SK-N-SH (cell line): Measurements from ENCODE around the gene IDH2. TPM values are rescaled to one million over a fixed set of nuclear protein-coding genes. Genes with fewer than 3 reads are reported as not detected.

ENCODE experiments used
- CTCF ChIA-PET: fragments of 300-600, 350-600 bp; formaldehyde crosslinking; extraction: SDS; loops from one replicate; lab custom pipeline; 2021; lab: Yijun Ruan, JAX
- POLR2A ChIA-PET: fragments of 350-600 bp; sonication (Branson Sonifier 250); formaldehyde crosslinking; extraction: SDS; loops from one replicate; lab custom pipeline; 2020; ENCODE audit warnings: antibody characterized with exemption, inconsistent platforms; lab: Yijun Ruan, JAX
- DNase-seq: peaks from one replicate; pipeline ENCODE4 v3.0.0; 2012
- H2AFZ ChIP-seq: fragments of 200-600 bp; sonication (generic); 2 replicates; pipeline ENCODE4 v1.8.1; 2016; ENCODE audit warnings: antibody characterized with exemption, mild to moderate bottlenecking, low read depth
- H3F3A ChIP-seq: fragments of 200-600 bp; sonication (generic); replicated peaks from 2 replicates; pipeline ENCODE3; 2016; ENCODE audit warnings: antibody characterized with exemption, mild to moderate bottlenecking; ENCODE audit not compliant: insufficient read depth
- H3K27ac ChIP-seq, 2 experiments: fragments of 200-500 bp in 1 of 2; fragments of 200-600 bp in 1 of 2; sonication (Bioruptor generic) in 1 of 2; sonication (generic), shearing (Covaris generic) in 1 of 2; 2 replicates each; pipeline versions ENCODE4 v1.5.1 to v1.6.1; 2014 to 2016; ENCODE audit warnings: low read depth in 2 of 2, inconsistent platforms in 1 of 2, low read length in 1 of 2, mild to moderate bottlenecking in 1 of 2, mixed read lengths in 1 of 2
- H3K27me3 ChIP-seq: fragments of 200-600 bp; sonication (generic), shearing (Covaris generic); 2 replicates; pipeline ENCODE4 v1.6.1; 2016; ENCODE audit warnings: mixed run types; ENCODE audit not compliant: insufficient read depth
- H3K36me3 ChIP-seq, 2 experiments: fragments of 200-500 bp in 1 of 2; fragments of 200-600 bp in 1 of 2; sonication (Bioruptor generic) in 1 of 2; sonication (generic) in 1 of 2; replicated peaks in 1 of 2; 2 replicates each; pipeline versions ENCODE3 to v1.5.1; 2014 to 2016; ENCODE audit warnings: low read length in 1 of 2, mild to moderate bottlenecking in 1 of 2; ENCODE audit not compliant: insufficient read depth in 2 of 2, control insufficient read depth in 1 of 2
- H3K4me1 ChIP-seq, 2 experiments: fragments of 200-500 bp in 1 of 2; fragments of 200-600 bp in 1 of 2; sonication (Bioruptor generic) in 1 of 2; sonication (generic), shearing (Covaris generic) in 1 of 2; 2 replicates each; pipeline versions ENCODE4 v1.5.1 to v1.6.1; 2014 to 2016; ENCODE audit warnings: low read depth in 1 of 2, low read length in 1 of 2, mixed run types in 1 of 2; ENCODE audit not compliant: insufficient read depth in 2 of 2, control insufficient read depth in 1 of 2
- H3K4me2 ChIP-seq: fragments of 200-600 bp; sonication (generic), shearing (Covaris generic); 2 replicates; pipeline ENCODE4 v1.6.1; 2017; ENCODE audit warnings: mixed run types
- H3K4me3 ChIP-seq, 2 experiments: fragments of 200-500 bp in 1 of 2; fragments of 200-600 bp in 1 of 2; sonication (Bioruptor generic) in 1 of 2; sonication (generic), shearing (Covaris generic) in 1 of 2; 2 replicates each; pipeline versions ENCODE4 v1.5.1 to v1.8.1; 2014 to 2016; ENCODE audit warnings: low read depth in 2 of 2, inconsistent platforms in 1 of 2, low read length in 1 of 2, mild to moderate bottlenecking in 1 of 2, mixed read lengths in 1 of 2, moderate library complexity in 1 of 2
- H3K79me2 ChIP-seq: fragments of 200-600 bp; sonication (generic); 2 replicates; pipeline ENCODE4 v1.8.1; 2017; ENCODE audit warnings: mild to moderate bottlenecking; ENCODE audit not compliant: insufficient read depth
- H3K9ac ChIP-seq: fragments of 200-600 bp; sonication (generic); 2 replicates; pipeline ENCODE4 v1.6.1; 2017; ENCODE audit warnings: mixed run types
- H3K9me2 ChIP-seq: fragments of 200-600 bp; sonication (generic); 2 replicates; pipeline ENCODE4 v1.6.1; 2017; ENCODE audit warnings: mixed run types
- H3K9me3 ChIP-seq: fragments of 200-600 bp; sonication (generic); 2 replicates; pipeline ENCODE4 v1.6.1; 2017; ENCODE audit warnings: mixed run types, mild to moderate bottlenecking, moderate library complexity
- H4K20me1 ChIP-seq: fragments of 200-600 bp; sonication (generic); 2 replicates; pipeline ENCODE4 v1.6.1; 2017; ENCODE audit warnings: mild to moderate bottlenecking, mixed run types; ENCODE audit not compliant: insufficient read depth
- FOSL2 ChIP-seq: IDR thresholded peaks from 2 replicates; pipeline ENCODE4 v1.4.0; 2012; ENCODE audit warnings: low read depth, mild to moderate bottlenecking, moderate library complexity, borderline replicate concordance
- MXI1 ChIP-seq: IDR thresholded peaks from 2 replicates; pipeline ENCODE4 v1.6.1; 2012; ENCODE audit warnings: mild to moderate bottlenecking, low read depth, low read length, improper control_type of control experiment
- NFIC ChIP-seq: IDR thresholded peaks from 2 replicates; pipeline ENCODE4 v1.4.0; 2012; ENCODE audit warnings: borderline replicate concordance
- RFX5 ChIP-seq: IDR thresholded peaks from 2 replicates; pipeline ENCODE4 v1.6.1; 2012; ENCODE audit warnings: mild to moderate bottlenecking, improper control_type of control experiment, low read length
- RXRA ChIP-seq: IDR thresholded peaks from 2 replicates; pipeline ENCODE4 v1.4.0; 2012; ENCODE audit warnings: low read depth, mild to moderate bottlenecking, borderline replicate concordance
- YY1 ChIP-seq: IDR thresholded peaks from 2 replicates; pipeline ENCODE4 v1.4.0; 2012; ENCODE audit warnings: low read depth, mild to moderate bottlenecking
- WGBS: methylation state at CpG from one replicate; pipeline ENCODE4 v1.1.6; 2017; ENCODE audit warnings: low lambda C conversion rate; 5-methylcytosine and 5-hydroxymethylcytosine counted together
- polyA plus RNA-seq, 3 experiments: library from polyadenylated mRNA; depleted of rRNA; stranded (reverse); fragments of >200 nt; gene quantifications; 2 replicates each; pipeline ENCODE4 v1.2.3, GENCODE V29; 2012
- TF ChIP-seq, protein P1 (sequence below): IDR thresholded peaks from 2 replicates; pipeline ENCODE4 v1.6.1; 2012; ENCODE audit warnings: mild to moderate bottlenecking, low read depth, low read length, moderate library complexity
- TF ChIP-seq, protein P2 (sequence below): IDR thresholded peaks from 2 replicates; pipeline ENCODE4 v1.4.0; 2012; ENCODE audit warnings: low read depth, borderline replicate concordance
- TF ChIP-seq, protein P3 (sequence below): IDR thresholded peaks from 2 replicates; pipeline ENCODE4; 2012
- TF ChIP-seq, protein P4 (sequence below): IDR thresholded peaks from 2 replicates; pipeline ENCODE4 v1.4.0; 2012; ENCODE audit warnings: low read depth, borderline replicate concordance
- TF ChIP-seq, protein P5 (sequence below): fragments of 200-600 bp; sonication (generic); IDR thresholded peaks from 2 replicates; pipeline ENCODE4 v1.6.1; 2017; ENCODE audit warnings: antibody characterized with exemption, mild to moderate bottlenecking, moderate library complexity

The IDH2 gene
- polyA plus RNA-seq, 1 of the 3 experiments (the other 2 are of a cell fraction) = 25.2 TPM

DNA sequence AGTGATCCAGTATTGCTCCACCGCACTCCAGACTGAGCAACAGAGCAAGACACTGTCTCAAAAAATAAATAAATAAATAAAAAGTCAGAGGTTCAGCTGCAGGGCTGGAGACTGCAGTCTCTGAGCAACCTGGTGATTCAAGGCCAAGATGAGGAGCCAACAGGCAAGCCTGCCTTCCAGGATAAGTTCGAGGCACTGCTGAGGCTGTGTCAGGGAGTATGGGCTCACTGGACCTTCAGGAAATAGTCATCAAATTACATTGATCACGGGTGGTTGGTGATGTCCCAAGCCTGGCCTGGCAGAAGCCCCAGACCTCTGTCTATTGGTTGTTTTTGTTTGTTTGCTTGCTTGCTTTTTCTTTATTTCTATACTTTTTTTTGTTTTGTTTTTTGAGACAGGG, 41.5 kb downstream of the IDH2 start (continued):
- TF ChIP-seq, protein P1, sequence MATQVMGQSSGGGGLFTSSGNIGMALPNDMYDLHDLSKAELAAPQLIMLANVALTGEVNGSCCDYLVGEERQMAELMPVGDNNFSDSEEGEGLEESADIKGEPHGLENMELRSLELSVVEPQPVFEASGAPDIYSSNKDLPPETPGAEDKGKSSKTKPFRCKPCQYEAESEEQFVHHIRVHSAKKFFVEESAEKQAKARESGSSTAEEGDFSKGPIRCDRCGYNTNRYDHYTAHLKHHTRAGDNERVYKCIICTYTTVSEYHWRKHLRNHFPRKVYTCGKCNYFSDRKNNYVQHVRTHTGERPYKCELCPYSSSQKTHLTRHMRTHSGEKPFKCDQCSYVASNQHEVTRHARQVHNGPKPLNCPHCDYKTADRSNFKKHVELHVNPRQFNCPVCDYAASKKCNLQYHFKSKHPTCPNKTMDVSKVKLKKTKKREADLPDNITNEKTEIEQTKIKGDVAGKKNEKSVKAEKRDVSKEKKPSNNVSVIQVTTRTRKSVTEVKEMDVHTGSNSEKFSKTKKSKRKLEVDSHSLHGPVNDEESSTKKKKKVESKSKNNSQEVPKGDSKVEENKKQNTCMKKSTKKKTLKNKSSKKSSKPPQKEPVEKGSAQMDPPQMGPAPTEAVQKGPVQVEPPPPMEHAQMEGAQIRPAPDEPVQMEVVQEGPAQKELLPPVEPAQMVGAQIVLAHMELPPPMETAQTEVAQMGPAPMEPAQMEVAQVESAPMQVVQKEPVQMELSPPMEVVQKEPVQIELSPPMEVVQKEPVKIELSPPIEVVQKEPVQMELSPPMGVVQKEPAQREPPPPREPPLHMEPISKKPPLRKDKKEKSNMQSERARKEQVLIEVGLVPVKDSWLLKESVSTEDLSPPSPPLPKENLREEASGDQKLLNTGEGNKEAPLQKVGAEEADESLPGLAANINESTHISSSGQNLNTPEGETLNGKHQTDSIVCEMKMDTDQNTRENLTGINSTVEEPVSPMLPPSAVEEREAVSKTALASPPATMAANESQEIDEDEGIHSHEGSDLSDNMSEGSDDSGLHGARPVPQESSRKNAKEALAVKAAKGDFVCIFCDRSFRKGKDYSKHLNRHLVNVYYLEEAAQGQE = no peak
- TF ChIP-seq NFIC = no peak
- no peak for TF ChIP-seq RXRA
- no peak for TF ChIP-seq YY1
- TF ChIP-seq, protein P2, sequence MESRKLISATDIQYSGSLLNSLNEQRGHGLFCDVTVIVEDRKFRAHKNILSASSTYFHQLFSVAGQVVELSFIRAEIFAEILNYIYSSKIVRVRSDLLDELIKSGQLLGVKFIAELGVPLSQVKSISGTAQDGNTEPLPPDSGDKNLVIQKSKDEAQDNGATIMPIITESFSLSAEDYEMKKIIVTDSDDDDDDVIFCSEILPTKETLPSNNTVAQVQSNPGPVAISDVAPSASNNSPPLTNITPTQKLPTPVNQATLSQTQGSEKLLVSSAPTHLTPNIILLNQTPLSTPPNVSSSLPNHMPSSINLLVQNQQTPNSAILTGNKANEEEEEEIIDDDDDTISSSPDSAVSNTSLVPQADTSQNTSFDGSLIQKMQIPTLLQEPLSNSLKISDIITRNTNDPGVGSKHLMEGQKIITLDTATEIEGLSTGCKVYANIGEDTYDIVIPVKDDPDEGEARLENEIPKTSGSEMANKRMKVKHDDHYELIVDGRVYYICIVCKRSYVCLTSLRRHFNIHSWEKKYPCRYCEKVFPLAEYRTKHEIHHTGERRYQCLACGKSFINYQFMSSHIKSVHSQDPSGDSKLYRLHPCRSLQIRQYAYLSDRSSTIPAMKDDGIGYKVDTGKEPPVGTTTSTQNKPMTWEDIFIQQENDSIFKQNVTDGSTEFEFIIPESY = no peak
- no peak for TF ChIP-seq MXI1
- TF ChIP-seq, protein P3, sequence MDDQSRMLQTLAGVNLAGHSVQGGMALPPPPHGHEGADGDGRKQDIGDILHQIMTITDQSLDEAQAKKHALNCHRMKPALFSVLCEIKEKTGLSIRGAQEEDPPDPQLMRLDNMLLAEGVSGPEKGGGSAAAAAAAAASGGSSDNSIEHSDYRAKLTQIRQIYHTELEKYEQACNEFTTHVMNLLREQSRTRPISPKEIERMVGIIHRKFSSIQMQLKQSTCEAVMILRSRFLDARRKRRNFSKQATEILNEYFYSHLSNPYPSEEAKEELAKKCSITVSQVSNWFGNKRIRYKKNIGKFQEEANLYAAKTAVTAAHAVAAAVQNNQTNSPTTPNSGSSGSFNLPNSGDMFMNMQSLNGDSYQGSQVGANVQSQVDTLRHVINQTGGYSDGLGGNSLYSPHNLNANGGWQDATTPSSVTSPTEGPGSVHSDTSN = no peak
- TF ChIP-seq, protein P4, sequence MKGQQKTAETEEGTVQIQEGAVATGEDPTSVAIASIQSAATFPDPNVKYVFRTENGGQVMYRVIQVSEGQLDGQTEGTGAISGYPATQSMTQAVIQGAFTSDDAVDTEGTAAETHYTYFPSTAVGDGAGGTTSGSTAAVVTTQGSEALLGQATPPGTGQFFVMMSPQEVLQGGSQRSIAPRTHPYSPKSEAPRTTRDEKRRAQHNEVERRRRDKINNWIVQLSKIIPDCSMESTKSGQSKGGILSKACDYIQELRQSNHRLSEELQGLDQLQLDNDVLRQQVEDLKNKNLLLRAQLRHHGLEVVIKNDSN = no peak

DNA sequence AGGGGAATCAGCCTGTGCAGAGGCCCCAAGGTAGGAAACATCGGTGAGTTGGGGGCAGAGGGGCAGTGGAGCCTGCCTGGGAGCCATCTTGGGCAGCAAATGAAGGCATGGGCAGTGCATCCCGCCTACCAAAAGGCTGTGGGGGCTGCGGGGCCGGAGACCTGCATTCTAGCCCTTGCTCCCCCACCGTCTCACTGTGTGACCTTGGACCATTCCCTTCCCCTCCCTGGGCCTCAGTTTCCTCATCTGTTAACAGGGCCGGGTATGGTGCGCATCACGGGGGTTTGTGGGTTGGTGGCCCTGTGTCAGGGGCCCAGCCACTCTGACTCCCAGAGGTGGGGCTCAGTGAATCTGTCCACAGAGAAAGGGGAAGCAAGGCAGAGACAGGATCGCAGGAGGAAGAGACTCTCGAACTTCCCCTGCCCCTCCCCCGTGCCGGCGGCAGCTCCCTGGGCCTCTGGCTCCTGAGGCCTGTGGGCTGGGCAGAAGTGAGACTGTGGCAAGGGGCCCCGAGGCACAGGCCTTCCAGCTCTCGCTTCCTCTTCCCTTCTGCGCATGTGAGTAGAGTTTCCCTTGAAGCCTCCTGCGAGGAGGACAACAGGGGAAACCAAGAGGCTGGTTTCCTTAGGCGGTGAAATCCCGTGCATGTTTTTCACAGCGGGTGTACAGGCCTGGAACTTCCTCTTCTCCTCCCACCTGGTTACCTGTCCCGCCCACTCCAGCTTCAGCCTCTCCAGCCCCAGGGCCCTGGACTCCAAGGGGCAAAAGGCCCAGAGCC, 42.9 kb downstream of the IDH2 start:
- ChIA-PET POLR2A (no interaction called here), CTCF (interaction anchor here (1.3 to 1.5 kb wide), 2 partner anchors 9 to 12 kb away, joined by 3 to 5 read pairs; no protein-coding TSS in a partner anchor)
- H3K27ac ChIP-seq = no peak overlapping the region
- no peaks in the 10 kb centered on the region for H3K9me2 ChIP-seq
- TF ChIP-seq, protein P3 = no peak
- TF ChIP-seq RFX5 (no peak), FOSL2 (no peak)
- TF ChIP-seq, protein P5, sequence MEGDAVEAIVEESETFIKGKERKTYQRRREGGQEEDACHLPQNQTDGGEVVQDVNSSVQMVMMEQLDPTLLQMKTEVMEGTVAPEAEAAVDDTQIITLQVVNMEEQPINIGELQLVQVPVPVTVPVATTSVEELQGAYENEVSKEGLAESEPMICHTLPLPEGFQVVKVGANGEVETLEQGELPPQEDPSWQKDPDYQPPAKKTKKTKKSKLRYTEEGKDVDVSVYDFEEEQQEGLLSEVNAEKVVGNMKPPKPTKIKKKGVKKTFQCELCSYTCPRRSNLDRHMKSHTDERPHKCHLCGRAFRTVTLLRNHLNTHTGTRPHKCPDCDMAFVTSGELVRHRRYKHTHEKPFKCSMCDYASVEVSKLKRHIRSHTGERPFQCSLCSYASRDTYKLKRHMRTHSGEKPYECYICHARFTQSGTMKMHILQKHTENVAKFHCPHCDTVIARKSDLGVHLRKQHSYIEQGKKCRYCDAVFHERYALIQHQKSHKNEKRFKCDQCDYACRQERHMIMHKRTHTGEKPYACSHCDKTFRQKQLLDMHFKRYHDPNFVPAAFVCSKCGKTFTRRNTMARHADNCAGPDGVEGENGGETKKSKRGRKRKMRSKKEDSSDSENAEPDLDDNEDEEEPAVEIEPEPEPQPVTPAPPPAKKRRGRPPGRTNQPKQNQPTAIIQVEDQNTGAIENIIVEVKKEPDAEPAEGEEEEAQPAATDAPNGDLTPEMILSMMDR = no peak
- TF ChIP-seq, protein P4 = no peak
- no peaks in the 10 kb centered on the region for H3K27me3 ChIP-seq
- no peak overlapping the region for H3K9ac ChIP-seq
- DNase-seq = no peak
- H4K20me1 ChIP-seq = no peaks in the 10 kb centered on the region
- no peak overlapping the region for H2AFZ ChIP-seq
- no peaks in the 10 kb centered on the region for H3F3A ChIP-seq
- H3K4me3 ChIP-seq = no peak overlapping the region
- H3K79me2 ChIP-seq = no peaks in the 10 kb centered on the region
- no peaks in the 10 kb centered on the region for H3K36me3 ChIP-seq
- H3K4me2 ChIP-seq = no peak overlapping the region
- 93% methylated on average over 17 of the region's 21 CpGs for WGBS
- no peaks in the 10 kb centered on the region for H3K9me3 ChIP-seq
- H3K4me1 ChIP-seq = peaks cover 0 to 19% of the 10 kb centered on the region in 2 experiments; a peak in 1 of 4 replicates
